ENCODE data around the gene FRMD1.

DNA sequence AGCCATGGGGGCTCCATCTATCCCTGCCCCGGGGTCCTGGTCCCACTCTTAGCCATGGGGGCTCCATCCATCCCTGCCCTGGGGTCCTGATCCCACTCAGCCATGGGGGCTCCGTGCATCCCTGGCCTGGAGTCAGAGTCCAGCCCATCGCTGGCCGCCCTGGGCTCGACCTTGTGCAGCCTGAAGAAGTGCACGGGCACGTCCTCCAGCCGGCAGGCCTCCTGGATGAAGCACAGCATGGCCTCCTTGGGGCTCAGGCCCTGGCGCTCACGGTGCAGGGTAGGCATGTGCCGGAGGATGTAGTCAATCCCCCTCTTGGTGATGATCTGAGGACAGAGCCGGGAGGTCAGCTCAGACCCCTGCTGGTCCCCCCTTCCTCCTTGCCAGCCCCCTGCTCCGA, 15.6 kb downstream of the FRMD1 start:
- no peak for TF ChIP-seq ZBED1 (IDR thresholded peaks at IDR 0.05; ENCODE audit: borderline replicate concordance)
- TF ChIP-seq, protein P1, sequence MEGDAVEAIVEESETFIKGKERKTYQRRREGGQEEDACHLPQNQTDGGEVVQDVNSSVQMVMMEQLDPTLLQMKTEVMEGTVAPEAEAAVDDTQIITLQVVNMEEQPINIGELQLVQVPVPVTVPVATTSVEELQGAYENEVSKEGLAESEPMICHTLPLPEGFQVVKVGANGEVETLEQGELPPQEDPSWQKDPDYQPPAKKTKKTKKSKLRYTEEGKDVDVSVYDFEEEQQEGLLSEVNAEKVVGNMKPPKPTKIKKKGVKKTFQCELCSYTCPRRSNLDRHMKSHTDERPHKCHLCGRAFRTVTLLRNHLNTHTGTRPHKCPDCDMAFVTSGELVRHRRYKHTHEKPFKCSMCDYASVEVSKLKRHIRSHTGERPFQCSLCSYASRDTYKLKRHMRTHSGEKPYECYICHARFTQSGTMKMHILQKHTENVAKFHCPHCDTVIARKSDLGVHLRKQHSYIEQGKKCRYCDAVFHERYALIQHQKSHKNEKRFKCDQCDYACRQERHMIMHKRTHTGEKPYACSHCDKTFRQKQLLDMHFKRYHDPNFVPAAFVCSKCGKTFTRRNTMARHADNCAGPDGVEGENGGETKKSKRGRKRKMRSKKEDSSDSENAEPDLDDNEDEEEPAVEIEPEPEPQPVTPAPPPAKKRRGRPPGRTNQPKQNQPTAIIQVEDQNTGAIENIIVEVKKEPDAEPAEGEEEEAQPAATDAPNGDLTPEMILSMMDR (IDR thresholded peaks at IDR 0.05 in 2 of 3, conservative IDR thresholded peaks at IDR 0.05 in 1 of 3; ENCODE audit: control insufficient read depth in 2 of 3, extremely low read depth in 1 of 3, insufficient read depth in 1 of 3, low read depth in 3 of 3, low read length in 3 of 3), result no peak
- no peak for TF ChIP-seq ZNF274 (IDR thresholded peaks at IDR 0.05; ENCODE audit: insufficient read depth, insufficient read length)
- TF ChIP-seq, protein P2, sequence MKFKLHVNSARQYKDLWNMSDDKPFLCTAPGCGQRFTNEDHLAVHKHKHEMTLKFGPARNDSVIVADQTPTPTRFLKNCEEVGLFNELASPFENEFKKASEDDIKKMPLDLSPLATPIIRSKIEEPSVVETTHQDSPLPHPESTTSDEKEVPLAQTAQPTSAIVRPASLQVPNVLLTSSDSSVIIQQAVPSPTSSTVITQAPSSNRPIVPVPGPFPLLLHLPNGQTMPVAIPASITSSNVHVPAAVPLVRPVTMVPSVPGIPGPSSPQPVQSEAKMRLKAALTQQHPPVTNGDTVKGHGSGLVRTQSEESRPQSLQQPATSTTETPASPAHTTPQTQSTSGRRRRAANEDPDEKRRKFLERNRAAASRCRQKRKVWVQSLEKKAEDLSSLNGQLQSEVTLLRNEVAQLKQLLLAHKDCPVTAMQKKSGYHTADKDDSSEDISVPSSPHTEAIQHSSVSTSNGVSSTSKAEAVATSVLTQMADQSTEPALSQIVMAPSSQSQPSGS (IDR thresholded peaks at IDR 0.05; ENCODE audit: low read length), result no peak
- no peak for TF ChIP-seq FOXM1 (IDR thresholded peaks at IDR 0.05; ENCODE audit: low read depth, low read length)
- TF ChIP-seq NR2C2 (IDR thresholded peaks at IDR 0.05; ENCODE audit: borderline replicate concordance, control insufficient read depth, insufficient read length, low read depth), result no peak
